Sciatic nerve (tissue), 2 donors: ENCODE data around the gene SLC35D3. TPM values are rescaled to one million over a fixed set of nuclear protein-coding genes. Genes with fewer than 3 reads are reported as not detected.
"Not testable (repeated sequence)": the region's sequence is repeated elsewhere in the genome, so short reads cannot be mapped to it uniquely, and the experiment has no call there.

Experiments
- ATAC-seq: fragments of 200-7000 bp; cut with Tn5 transposase; one replicate; pipeline ENCODE4 v1.9.1; 2020; ENCODE audit warnings: mild to moderate bottlenecking, moderate library complexity
- DNase-seq: peaks from one replicate; pipeline ENCODE4 v3.0.0-alpha.2; 2020; ENCODE audit warnings: low spot score
- intact Hi-C: fragments of 100-400 bp; cut with DNase I; formaldehyde crosslinking; loops from one replicate; pipeline ENCODE4 v1.14.2; 2022
- total RNA-seq: library from RNA; stranded (reverse); fragmentation: NEBNext Ultra II Directional; extraction: Animal tissue kit (Norgen Biotek cat#: 25700); gene quantifications from one replicate; pipeline ENCODE4 v1.2.1, GENCODE V29; 2021
- donor health status: DM: no; HTN: no; CAD: no.
- donor health status: DM: no; HTN: no; CAD: no.

SLC35D3 gene
- total RNA-seq, 1 donor from 2014 or later: not detected

DNA sequence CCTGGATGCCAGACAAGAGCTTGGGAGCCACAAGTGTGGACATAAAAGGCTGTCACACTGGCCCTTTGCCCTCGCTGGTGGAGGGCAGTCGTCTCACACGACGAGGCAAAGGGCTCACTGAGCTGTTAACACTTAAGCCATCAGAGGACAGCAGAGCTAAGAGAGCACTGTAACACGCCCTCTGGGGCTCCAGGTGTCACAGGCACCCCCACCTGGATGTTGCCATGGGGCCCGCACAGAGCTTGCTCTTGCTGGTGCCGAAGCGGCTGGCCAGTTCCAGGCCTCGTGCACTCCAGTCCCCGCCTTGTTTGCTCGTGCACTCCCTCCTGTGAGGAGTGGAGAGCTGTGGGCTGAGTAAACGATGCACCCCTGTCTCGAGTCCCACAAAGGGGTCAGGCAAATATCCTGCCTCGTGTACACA, 37.4 kb downstream of the SLC35D3 start:
- ATAC-seq (no peak), DNase-seq (no peak)
- intact Hi-C loops: no loop called here

DNA sequence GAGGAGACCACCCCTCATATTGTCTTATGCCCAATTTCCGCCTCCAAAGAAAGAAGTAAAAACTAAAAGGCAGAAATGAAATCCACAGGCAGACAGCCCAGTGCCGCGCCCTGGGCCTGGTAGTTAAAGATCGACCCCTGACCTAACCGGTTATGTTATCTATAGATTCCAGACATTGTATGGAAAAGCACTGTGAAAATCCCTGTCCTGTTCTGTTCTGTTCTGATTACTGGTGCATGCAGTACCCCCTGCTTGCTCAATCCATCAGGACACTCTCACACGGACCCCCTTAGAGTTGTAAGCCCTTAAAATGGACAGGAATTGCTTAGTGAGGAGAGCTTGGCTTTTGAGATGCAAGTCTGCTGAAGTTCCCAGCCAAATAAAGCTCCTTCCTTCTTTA, 37.8 kb downstream of the SLC35D3 start:
- intact Hi-C loops, ATAC-seq, DNase-seq: not testable (repeated sequence)

DNA sequence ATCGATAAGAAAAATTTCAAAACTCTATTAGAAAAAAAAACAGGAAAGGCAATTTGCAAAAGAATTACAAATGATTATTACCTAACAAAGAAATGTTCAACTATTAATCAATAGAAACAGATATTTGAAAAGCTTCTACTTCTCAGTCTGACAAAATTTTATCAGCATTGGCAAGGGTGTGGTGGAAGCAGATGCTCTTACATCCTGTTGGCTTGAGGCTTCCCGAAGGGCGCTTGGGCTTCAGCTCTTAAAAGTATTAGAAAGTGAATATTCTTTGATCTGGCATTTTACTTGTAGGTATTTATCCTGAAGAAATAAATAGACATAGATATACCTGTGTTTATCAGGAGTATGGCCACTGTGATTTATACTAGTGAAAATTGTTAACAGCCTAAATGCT, 38.7 kb downstream of the SLC35D3 start:
- intact Hi-C loops: no loop called here
- DNase-seq (no peak), ATAC-seq (no peak)

DNA sequence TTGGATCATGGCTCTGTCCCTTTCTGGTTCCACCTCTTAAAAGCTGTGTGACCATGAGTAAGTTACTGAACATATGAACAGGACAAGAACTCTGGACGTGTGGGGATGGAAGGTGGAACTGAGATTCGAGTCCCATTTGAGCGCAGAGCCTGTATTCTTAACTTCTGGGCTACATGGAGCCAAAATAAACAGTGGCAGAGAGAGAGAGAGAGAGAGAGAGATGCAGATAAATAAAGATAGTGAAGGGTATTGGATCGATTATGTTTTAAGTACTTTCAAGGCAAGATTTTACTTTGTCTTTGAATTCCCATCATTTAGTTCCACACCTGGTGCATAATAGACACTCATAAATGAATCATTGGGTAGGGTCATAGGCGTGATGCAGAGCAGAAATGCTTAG, 39.7 kb downstream of the SLC35D3 start:
- intact Hi-C loops: no loop called here
- DNase-seq: no peak
- ATAC-seq: no peak

DNA sequence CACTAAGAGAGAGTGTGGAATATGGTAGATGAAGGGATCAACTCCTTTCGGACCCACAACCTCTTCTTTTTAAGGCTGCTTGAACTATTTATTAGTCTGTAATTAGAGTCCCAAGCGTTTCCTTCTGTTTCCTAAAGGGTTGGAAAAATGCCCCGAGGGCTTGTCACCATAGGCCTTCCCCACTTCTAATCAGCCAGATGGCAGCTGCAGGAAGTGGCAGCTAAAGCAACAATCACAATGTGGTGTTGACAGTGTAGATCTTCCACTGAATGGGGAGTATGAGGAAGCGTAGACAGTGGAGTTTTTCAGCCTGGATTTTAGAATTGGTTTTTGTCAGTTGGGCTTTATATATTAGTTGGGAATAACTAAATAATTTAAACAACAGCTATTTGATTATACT, 40.6 kb downstream of the SLC35D3 start:
- intact Hi-C loops: no loop called here
- ATAC-seq (no peak), DNase-seq (no peak)

DNA sequence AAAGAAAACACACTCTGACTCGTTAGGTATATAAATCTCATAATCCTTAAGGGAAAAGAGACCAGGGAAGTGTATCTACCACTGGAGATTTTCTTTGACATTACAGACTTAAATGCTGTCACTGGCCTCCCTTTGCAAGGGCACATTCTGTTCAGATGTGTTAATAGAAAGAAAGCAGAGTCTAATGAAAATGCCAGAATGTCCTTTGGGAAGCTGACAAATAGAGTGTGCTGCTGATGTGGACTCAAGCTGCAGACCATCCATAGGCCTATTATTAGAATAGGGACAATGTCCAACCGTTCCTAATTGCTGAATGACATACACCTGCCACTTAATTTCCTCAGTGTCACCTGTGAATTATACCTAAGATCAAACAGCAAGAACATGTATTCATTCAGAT, 41.2 kb downstream of the SLC35D3 start:
- no peak for ATAC-seq
- DNase-seq: no peak
- intact Hi-C loops: no loop called here

DNA sequence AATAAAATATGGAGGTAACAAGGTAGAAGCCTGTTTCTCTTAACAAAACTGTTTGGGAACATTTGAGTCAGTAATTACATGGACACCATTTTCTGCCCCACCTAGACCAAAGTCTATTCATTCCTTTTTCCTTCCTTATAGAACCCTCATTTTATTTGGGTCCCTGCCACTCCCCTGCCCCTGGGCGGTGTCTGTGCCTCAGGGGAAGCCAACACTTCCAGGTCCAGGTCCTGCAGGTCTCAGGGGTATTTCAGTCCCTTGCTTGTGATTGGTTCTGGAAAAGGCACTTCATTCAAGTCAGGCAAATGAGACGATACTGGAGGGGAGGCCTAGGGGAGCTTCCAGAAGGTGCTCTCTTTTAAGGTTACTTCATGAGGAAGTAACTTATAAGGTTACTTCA, 42.3 kb downstream of the SLC35D3 start:
- ATAC-seq (no peak), DNase-seq (no peak)
- intact Hi-C loops: no loop called here

DNA sequence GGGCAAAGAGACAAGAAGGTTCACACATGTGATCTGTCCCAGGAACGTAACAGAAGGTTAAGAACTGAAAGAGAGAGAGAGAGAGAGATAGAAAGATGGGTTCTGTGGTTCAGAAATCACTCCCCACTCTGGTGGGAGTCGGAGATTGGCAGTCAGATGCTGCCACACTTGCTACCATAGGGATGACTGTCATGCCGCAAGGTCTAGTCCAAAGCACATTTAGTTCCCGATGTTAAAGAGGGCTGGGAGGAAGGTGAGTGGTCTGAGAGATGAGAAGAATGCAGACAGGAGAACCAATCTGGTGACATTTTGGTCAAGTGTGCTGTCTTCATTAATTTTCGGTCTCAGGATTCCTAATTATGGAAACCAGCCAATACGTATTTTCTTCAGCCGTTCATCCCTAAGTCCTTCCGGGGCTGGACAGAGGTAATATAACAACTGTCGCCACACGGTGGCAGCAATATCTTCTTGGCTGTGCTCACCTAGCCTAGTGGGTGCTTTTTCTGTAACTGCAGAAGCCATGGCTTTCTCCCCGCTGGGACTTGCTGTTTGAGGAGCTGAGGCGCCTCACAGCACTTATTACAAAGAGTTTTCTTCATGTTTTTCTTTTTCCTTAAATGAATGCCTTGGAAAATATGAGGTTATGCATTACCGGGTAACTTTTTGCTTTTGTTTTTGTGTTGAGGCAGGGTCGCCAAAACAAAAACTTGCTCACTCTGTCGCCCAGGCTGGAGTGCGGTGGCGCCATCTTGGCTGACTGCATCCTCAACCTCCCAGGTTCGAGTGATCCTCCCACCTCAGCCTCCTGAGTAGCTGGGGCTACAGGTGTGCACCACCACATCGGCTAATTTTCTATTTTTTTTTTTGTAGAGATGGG, 46.0 kb downstream of the SLC35D3 start:
- peak; percentile 90 for ATAC-seq
- intact Hi-C loops: no loop called here
- peak; percentile 77 for DNase-seq

DNA sequence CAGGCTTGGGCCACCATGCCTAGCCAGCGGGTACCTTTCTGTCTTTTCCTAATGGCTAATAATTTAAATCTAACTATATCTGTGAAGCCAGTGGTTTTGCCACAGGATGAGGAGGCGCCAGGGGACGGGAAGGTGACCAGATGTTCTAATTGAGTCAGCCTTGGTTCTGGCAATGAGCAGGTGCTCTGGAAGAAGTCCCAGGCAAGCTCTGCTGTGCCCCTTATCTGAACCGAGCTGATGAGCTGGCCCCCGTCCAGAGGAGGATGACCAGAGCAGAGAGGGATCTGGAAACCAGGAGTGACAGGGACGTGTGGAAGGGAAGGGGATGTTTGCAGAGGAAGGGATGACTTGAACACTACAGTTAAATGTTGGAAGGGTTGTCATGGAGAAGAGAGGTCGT, 46.7 kb downstream of the SLC35D3 start:
- DNase-seq (no peak), ATAC-seq (no peak)
- intact Hi-C loops: no loop called here

DNA sequence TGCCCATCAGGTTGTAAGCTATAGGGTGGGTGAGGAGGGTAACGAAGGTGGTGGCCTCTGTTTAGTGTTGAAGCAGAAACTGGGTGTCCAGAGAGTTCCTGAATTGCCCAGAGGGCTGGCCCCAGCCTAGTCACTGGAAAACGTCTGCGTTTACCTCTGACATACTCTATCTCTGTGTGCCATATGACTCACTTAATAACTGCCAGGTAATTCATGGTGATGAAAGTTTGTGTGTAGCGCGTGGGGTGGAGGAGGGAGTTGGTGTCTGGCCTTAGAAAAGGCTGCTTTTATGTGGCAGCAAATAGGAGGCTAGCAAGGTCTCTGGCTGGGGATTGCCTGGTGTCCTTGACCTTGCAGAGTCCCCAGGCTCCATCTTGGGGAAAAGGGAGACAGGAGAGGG, 47.3 kb downstream of the SLC35D3 start:
- DNase-seq (no peak), ATAC-seq (peak; percentile 21)
- intact Hi-C loops: no loop called here

DNA sequence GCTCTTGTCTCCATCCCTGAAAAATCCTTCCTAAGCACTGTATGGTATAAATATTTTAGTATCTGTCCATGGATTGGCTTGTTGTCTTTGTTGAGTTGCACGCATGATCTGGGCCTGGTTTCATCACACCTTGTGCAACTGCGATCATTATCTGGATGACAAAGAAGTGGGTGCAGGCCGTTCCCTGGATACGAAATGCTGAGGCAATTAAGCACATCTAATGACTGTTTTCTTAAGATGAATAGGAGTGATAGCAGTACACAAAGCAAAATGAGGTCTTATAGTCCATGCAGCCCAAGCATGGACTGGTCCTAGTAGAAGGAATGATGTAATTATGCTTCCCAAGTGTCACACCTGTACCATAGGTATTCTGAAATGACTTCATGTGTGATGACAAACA, 47.8 kb downstream of the SLC35D3 start:
- ATAC-seq: no peak
- intact Hi-C loops: no loop called here
- DNase-seq: no peak

DNA sequence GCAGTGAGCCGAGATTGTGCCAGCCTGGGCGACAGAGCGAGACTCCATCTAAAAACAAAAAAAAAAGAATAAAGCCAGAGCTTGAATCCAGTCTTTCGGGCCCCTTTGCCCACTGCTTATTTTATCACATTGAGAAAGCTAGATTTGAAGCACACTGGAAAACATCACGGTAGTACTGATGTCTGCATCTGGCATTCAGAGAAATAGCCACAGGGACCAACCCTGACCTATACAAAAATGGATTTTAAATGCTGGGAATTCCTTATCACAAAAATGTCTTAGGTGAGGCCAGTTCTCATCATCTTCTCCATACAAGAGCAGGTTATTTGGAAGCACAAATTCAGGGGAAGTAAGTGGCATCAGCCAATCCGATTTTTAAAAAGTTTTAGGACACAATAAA, 49.5 kb downstream of the SLC35D3 start:
- no peak for DNase-seq
- ATAC-seq: no peak
- intact Hi-C loops: no loop called here

DNA sequence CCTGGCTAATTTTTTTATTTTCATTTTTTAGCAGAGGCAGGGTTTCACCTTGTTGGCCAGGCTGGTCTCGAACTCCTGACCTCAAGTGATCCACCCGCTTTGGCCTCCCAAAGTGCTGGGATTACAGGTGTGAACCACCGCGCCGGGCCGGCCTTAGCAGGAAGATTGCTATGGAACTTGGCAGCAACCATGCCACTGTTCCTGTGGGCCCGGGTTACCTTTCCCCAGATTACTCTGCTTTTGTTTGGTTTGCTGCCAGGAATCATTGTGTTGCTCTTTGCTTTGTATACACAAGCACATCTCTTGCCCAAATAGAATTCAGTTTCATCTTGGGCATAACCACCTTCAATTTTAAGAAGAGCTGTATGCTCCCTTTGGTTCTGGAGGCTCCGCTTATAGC, 51.7 kb downstream of the SLC35D3 start:
- intact Hi-C loops, DNase-seq, ATAC-seq: not testable (repeated sequence)

Other genes starting within 250 kb of the SLC35D3 start
- 18.9 TPM for gene MAP3K5, start 129.8 kb upstream of the SLC35D3 start, total RNA-seq
- gene PEX7, start 99.7 kb upstream of the SLC35D3 start, total RNA-seq: 5.6 TPM
- 3.3 TPM for gene IL20RA, start 122.7 kb downstream of the SLC35D3 start, total RNA-seq